MM.1S (cell line): ENCODE results near the gene MMP21.

Source experiments
- EZH2 ChIP-seq: fragments of 300-600 bp; sonication (generic); optimal IDR thresholded peaks from 2 replicates; pipeline ENCODE3; 2017; ENCODE audit warnings: low read depth, mild to moderate bottlenecking, antibody characterized with exemption, low read length, mixed read lengths
- TF ChIP-seq, protein P1 (sequence below): fragments of 300-600 bp; sonication (generic); IDR thresholded peaks from 2 replicates; pipeline ENCODE4 v1.5.1; 2016; ENCODE audit warnings: antibody characterized with exemption, low read length, mixed read lengths

DNA sequence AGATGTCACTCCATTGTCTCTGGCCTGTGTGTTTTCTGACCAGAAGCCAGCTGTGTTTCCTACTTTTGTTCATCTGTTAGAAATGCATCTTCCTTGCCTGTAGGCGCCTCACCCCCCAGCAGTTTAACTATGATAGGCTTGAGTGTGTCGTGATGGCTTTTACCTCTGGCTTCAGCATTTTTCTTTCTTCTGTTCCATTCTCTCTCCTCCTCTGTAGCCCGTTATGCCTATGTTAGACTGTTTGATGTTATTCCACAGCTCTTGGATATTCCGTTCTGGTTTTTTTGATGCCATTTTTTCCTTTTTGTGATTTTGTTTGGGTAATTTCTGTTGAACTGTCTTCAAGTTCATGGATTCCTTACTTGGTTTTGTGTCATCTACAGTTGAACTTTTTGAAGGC, 17.9 kb downstream of the MMP21 start:
- TF ChIP-seq, protein P1, sequence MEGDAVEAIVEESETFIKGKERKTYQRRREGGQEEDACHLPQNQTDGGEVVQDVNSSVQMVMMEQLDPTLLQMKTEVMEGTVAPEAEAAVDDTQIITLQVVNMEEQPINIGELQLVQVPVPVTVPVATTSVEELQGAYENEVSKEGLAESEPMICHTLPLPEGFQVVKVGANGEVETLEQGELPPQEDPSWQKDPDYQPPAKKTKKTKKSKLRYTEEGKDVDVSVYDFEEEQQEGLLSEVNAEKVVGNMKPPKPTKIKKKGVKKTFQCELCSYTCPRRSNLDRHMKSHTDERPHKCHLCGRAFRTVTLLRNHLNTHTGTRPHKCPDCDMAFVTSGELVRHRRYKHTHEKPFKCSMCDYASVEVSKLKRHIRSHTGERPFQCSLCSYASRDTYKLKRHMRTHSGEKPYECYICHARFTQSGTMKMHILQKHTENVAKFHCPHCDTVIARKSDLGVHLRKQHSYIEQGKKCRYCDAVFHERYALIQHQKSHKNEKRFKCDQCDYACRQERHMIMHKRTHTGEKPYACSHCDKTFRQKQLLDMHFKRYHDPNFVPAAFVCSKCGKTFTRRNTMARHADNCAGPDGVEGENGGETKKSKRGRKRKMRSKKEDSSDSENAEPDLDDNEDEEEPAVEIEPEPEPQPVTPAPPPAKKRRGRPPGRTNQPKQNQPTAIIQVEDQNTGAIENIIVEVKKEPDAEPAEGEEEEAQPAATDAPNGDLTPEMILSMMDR: no peak
- TF ChIP-seq EZH2: no peak
